Tongue (tissue), 2 donors: Measurements from ENCODE around the gene ALDH16A1. TPM values are rescaled to one million over a fixed set of nuclear protein-coding genes. Genes with fewer than 3 reads are reported as not detected.
"Not testable (repeated sequence)": the region's sequence is repeated elsewhere in the genome, so short reads cannot be mapped to it uniquely, and the experiment has no call there.

Experiments
- DNase-seq: peaks from one replicate; pipeline ENCODE4 v3.0.0-alpha.2; 2015
- total RNA-seq: library from RNA; depleted of rRNA; stranded (reverse); fragments of >200 nt; gene quantifications from one replicate; pipeline ENCODE4 v1.2.3, GENCODE V29; 2014

The ALDH16A1 gene
- total RNA-seq, 1 donor from 2014 or later = 34.6 TPM

- DNase-seq = no peak
Observed at GRCh38 chr19:49465371-49465770, 12.3 kb downstream of the ALDH16A1 start.

- no peak for DNase-seq
Observed at GRCh38 chr19:49468199-49468598, 15.2 kb downstream of the ALDH16A1 start.

DNA sequence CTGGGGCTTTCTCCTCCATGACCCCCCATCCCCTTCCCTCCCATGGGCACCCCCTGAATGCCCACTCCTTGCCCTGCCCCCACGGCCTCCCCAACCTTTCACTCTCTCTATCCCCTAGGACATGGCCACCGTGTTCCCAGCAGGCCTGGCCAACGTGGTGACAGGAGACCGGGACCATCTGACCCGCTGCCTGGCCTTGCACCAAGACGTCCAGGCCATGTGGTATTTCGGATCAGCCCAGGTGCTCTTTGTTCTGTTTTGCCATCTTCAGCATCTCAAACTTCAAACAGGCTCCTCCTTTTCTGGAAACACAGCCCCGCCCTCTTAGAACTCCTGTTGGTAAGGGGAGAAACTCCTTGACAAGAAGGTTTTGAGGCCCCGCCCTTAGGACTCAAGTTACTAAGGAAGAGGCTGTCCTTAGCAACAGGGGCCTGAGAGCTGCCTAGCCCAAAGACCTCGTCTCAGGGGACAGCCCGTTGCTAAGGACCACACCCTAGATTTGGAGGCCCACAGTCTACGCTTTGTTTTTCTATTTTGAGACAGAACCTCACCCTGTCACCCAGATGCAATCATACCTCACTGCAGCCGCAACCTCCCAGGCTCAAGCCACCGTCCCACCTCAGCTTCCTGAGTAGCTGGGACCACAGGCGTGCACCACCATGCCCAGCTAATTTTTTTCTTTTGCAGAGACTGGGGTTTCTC lies 15.9 kb downstream of the ALDH16A1 start:
- DNase-seq = peak; percentile 93

GRCh38 chr19:49469828-49470614 lies 17.0 kb downstream of the ALDH16A1 start:
- no peak for DNase-seq

- DNase-seq = no peak
Observed at GRCh38 chr19:49470615-49470978, 17.6 kb downstream of the ALDH16A1 start.

DNA sequence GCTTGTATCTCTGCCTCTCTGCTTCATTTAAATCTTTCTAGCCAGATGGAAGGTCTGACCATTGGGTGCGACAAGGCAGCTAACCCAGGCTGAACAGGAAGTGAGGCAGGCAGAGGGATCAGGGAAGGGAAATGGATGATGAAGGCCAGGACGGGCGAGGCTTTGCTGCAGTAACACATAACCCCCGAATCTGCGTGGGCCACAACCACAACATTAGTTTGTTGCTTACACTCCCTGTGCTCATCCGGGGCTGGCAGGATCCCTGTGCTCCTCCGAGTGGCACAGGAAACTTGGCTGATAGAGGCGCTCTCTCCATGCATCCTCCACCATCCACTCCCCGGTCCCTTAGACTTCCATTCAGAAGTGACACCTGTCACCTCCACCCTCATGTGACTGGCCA lies 19.9 kb downstream of the ALDH16A1 start:
- DNase-seq = no peak

GRCh38 chr19:49473501-49473867 lies 20.5 kb downstream of the ALDH16A1 start:
- not testable (repeated sequence) for DNase-seq

GRCh38 chr19:49473868-49474541 lies 21.0 kb downstream of the ALDH16A1 start, which contains the start of gene FLT3LG:
Gene FLT3LG (plus strand): TSS chr19:49474215. CDS start chr19:49474640, 425 bp downstream.
- peak; percentile 81 for DNase-seq

GRCh38 chr19:49474542-49474924 lies 21.5 kb downstream of the ALDH16A1 start:
- DNase-seq = no peak

DNA sequence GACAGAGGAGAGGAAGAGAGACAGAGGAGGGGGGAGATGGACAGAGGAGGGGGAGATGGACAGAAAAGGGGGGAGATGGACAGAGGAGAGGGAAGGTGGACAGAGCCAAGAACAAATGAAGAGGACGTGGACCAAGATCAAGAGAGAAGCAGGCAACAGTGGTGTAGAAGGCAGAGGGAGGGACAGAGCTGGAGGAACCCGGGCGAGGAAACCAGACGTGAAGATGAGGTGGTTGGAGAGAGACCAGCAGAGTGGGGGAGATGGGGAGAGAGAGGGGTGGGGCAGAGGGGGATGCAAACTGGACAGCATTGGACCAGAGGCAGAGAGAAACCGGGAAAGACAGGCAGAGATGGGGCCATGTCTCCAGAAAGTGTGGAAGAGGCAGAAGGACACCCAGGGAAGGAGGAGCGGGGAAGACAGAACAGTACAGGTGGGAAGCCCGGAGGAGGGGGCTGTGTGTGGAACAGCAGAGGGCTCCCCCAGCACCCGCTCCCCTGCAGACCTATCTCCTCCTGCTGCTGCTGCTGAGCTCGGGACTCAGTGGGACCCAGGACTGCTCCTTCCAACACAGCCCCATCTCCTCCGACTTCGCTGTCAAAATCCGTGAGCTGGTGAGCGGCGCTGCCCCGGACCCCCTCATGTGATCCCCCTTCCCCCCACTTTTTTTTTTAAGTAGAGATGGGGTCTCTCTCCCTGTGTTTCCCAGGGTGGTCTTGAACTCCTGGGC lies 22.3 kb downstream of the ALDH16A1 start:
- no peak for DNase-seq

DNA sequence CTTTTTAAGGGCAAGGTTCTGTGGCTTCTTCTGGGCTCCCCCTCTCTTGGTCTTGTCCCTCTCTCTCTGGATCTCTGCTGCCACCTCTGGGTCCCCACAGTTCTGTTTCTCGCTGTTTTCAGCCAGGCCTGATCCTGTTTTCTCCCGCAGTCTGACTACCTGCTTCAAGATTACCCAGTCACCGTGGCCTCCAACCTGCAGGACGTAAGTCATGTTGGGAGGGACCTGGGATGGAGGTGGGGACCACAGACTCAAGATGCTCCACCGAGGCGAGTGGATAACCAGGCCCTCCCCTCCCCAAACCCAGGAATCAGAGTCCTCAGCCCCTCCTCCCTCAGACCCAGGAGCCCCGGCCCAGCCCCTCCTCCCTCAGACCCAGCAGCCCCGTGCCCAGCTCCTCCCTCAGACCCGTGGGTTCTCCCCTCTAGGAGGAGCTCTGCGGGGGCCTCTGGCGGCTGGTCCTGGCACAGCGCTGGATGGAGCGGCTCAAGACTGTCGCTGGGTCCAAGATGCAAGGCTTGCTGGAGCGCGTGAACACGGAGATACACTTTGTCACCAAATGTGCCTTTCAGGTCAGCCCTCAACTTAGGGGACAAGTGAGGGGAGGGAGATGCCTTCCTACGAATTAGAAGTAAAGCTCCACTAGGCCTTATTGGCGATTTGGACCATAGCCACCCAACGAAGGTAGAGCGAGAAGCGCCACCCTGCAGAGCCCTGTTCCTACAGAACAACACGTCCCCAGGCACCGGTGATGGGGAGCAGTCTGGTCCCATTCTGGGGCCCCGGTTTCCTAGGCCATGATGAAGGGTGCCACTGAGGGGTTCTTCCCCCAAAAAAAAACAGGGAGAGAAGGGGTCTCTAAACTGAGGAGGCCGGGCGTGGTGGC lies 23.2 kb downstream of the ALDH16A1 start:
- peak; percentile 61 for DNase-seq

DNA sequence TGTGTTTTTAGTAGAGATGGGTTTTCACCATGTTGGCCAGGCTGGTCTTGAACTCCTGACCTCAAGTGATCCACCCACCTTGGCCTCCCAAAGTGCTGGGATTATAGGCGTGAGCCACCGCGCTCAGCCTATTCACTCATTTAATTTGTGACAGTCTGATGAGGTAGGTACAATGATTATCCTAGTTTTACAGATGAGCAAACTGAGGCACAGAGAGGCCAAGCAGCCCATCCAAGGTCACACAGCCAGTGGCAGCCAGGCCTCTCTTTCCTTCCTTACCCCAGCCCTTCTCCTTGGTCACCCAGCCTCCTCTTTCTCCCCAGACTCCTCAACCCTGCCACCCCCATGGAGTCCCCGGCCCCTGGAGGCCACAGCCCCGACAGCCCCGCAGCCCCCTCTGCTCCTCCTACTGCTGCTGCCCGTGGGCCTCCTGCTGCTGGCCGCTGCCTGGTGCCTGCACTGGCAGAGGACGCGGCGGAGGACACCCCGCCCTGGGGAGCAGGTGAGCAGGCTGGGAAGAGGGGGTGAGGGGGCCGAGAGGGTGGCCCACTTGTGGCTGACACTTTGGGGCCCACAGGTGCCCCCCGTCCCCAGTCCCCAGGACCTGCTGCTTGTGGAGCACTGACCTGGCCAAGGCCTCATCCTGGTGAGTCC lies 27.1 kb downstream of the ALDH16A1 start:
- no peak for DNase-seq

GRCh38 chr19:49481020-49481683 lies 28.1 kb downstream of the ALDH16A1 start:
- no peak for DNase-seq

DNA sequence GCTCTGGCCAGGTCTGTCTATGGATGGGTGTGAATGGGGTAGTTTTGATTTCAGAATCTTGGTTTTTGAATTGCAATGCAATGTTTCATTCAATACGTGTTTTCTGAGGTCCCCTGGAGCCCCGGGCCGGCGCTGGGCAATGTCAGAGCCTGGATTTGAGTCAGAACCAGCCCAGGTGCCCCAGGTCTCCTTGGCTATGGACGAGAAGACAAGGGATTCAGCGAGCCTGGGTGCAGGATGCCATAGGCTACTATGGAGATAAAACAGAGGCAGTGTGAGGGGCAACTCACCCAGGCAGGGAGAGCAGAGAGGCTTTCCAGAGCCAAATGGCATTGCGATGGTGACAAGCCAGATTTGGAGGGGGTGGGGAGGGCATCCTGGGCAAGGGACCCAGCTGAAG lies 33.2 kb downstream of the ALDH16A1 start:
- no peak for DNase-seq

DNA sequence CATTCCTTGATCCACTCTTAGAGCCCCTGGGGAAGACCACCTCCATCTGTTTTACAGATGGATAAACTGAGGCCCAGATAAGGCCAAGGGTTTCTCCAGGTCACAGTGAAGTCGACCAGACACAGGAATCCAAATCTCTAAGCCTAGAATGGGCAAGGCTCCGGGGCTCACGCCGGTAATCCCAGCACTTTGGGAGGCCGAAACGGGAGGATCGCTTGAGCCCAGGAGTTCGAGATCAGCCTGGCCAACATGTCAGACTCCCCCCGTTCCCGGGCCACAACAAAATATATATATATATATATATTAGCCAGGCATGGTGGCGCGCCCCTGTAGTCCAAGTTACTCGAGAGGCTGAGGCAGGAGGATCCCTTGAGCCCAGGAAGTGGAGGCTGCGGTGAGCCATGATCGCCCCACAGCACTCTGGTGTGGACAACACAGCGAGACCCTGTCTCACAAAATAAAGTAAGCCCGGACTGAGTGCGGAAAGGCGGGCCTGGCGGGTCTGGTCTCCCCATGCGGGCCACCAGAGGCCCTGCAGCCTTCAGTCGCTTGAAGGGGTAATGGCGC lies 33.8 kb downstream of the ALDH16A1 start:
- no peak for DNase-seq

DNA sequence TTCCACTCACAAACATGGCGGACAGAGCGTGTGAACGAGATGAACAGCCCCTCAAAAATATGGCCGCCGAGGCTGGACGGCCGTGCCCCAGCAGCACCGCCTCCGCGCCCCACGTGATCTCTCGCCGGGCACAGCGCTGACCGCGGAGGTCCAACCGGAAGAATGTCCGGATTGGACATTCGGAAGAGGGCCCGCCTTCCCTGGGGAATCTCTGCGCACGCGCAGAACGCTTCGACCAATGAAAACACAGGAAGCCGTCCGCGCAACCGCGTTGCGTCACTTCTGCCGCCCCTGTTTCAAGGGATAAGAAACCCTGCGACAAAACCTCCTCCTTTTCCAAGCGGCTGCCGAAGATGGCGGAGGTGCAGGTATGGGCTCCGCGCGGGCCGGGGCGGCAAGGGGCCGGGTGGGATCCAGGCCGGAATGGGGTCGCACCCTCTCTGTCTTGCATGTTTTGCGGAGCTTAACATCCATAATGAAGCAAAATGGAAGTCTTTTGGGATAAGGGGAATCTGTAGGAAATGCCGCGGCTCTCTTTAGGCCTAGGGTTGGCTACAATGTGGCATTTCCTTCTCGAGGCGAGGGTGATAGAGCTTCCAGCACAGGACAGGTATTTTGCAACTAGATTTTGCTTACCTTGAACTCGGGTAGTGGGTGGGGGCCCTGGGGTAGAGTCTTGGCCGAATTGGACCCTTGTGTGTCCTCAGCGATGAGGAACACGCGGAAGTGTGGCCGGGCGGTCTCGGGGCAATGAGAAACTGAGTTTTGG lies 34.4 kb downstream of the ALDH16A1 start, which contains the start of gene RPL13A:
Gene RPL13A (plus strand): TSS at position 332 of the 769 bp plus-strand sequence. CDS start 22 bp downstream, at position 354.
- DNase-seq = peak; percentile 100

DNA sequence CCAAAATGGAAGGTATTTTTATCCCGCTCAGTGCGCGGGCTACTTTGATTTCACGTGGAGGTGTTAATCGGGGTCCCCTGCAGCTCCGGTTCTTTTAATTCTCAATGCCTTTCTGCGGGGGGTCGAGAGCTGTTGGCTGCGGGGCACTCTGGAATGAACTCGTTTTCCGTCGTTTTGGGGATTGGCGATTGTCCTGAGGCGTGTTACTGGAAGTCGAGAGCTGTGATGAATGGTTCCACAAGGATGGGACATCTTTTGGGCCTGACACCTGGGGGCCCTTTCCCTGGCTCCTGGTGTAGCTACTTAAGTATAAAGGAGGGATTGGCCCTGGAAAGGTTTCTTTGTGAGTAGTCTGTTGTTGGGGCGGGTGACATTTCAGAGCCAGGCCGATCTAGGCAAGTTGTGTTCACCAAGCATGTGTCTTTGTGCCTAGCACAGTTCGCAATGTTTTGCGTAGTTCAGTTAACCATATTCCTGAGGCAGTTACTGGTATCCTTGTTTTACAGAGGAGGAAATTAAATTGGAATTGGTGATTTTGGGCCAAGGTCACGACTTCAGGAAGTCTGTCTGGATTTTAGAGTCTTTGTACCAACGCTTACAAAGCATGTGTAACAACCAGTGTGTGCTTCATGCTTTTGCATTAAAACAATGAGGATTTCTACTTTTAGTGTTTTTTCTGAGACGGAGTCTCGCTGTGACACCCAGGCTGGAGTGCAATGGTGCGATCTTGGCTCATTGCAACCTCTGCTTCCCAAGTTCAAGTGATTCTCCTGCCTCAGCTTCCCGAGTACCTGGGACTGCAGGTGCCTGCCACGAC lies 35.2 kb downstream of the ALDH16A1 start:
- peak; percentile 24 for DNase-seq
